ENCODE measurements around the gene TNFAIP3.

Gene TNFAIP3

GRCh38 chr6:137903933-137904821 lies 37.1 kb downstream of the TNFAIP3 start:
- DNase-seq: no peak

- no peak for DNase-seq
These were observed 38.0 kb downstream of the TNFAIP3 start for GRCh38 chr6:137904822-137905617.

- no peak for DNase-seq
These were observed 39.0 kb downstream of the TNFAIP3 start for GRCh38 chr6:137906020-137906472.

- DNase-seq: no peak
These were observed 40.1 kb downstream of the TNFAIP3 start for GRCh38 chr6:137907170-137907569.

- no peak for DNase-seq
These were observed 42.5 kb downstream of the TNFAIP3 start for GRCh38 chr6:137909533-137909932.

- DNase-seq: no peak
These were observed 43.4 kb downstream of the TNFAIP3 start for GRCh38 chr6:137910424-137910834.

- DNase-seq: no peak
These were observed 43.9 kb downstream of the TNFAIP3 start for GRCh38 chr6:137910843-137911456.

- no peak for DNase-seq
These were observed 44.7 kb downstream of the TNFAIP3 start for GRCh38 chr6:137911675-137912191.

- no peak for DNase-seq
These were observed 45.8 kb downstream of the TNFAIP3 start for GRCh38 chr6:137912813-137913212.

GRCh38 chr6:137913434-137913833 lies 46.4 kb downstream of the TNFAIP3 start:
- no peak for DNase-seq

- DNase-seq: no peak
These were observed 47.0 kb downstream of the TNFAIP3 start for GRCh38 chr6:137913996-137914529.

- no peak for DNase-seq
These were observed 47.6 kb downstream of the TNFAIP3 start for GRCh38 chr6:137914530-137915193.

- DNase-seq: no peak
These were observed 48.7 kb downstream of the TNFAIP3 start for GRCh38 chr6:137915790-137916189.

GRCh38 chr6:137917551-137918325 lies 50.7 kb downstream of the TNFAIP3 start:
- no peak for DNase-seq

- DNase-seq: no peak
These were observed 52.4 kb downstream of the TNFAIP3 start for GRCh38 chr6:137919502-137919823.

GRCh38 chr6:137919837-137920730 lies 53.0 kb downstream of the TNFAIP3 start:
- no peak for DNase-seq

GRCh38 chr6:137921823-137922222 lies 54.8 kb downstream of the TNFAIP3 start:
- DNase-seq: no peak

- DNase-seq: no peak
These were observed 57.0 kb downstream of the TNFAIP3 start for GRCh38 chr6:137923866-137924653.

- DNase-seq: no peak
These were observed 58.2 kb downstream of the TNFAIP3 start for GRCh38 chr6:137925141-137925698.

Data from NCI-H510A (cell line).